SK-N-SH treated with all-trans-retinoic acid at 6 μM for 48 hours (cell line): ENCODE data around the gene TMEM94.

Experiments
- ARNTL ChIP-seq: fragments of 450-650 bp; formaldehyde crosslinking; IDR thresholded peaks from 2 replicates; pipeline ENCODE4 v1.5.0; 2020; ENCODE audit warnings: low read depth, mild to moderate bottlenecking, moderate library complexity, borderline replicate concordance
- BACH2 ChIP-seq: fragments of 250-450 bp; sonication (Bioruptor Pico); IDR thresholded peaks from 2 replicates; pipeline ENCODE4 v1.9.0; 2021; ENCODE audit warnings: mild to moderate bottlenecking, borderline replicate concordance
- ISL1 ChIP-seq: fragments of 250-450 bp; sonication (Bioruptor Pico); IDR thresholded peaks from 2 replicates; pipeline ENCODE4 v2.1.2; 2022; ENCODE audit warnings: mild to moderate bottlenecking, moderate library complexity
- ZC3H10 ChIP-seq: fragments of 250-450 bp; sonication (Bioruptor Pico); IDR thresholded peaks from 2 replicates; pipeline ENCODE4 v1.5.1; 2021; ENCODE audit warnings: mild to moderate bottlenecking, moderate library complexity
- ZFP3 ChIP-seq: fragments of 250-450 bp; sonication (Bioruptor Pico); IDR thresholded peaks from 2 replicates; pipeline ENCODE4 v1.5.0; 2020; ENCODE audit warnings: mild to moderate bottlenecking, moderate library complexity

DNA sequence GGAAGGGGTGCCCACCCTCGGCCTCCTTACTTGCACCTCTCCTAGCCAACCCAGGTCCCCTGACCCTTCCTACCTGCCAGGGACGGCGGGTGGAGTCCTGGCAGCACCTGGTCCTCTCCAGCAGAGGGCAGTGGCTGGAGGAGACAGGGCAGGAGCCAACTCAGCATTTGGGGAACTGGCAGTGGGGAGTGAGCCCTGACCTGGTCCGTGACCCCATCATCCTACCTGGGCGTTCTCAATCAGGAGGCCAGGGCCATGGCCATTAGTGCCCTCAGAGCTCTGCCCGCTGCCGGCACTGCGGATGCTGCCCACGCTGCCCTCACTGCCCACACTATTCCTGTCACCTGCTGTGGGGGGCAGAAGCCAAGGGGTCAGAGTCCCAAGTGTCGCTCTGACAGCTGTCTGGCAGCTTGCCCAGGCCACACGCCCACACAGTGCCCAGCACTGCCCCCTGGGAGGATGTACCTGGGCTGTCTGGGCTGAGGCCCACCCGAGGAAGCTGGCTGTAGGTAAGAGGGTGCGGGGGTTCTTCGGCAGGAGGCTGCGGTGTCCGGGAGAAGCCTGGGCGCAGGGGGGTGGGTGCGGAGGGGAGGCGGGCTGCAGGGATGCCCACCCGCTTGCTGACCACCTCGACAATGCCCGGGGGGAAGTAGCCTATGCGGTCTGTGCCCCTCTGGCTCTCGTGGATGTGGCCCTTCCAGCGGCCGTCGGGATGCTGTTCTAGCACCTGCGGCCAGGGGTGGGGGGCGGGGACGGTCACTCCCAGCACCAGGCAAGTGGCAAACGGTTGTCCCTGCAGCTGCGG lies 48.1 kb downstream of the TMEM94 start:
- TF ChIP-seq ARNTL (CRISPR knock-in tag) (no peak), ZC3H10 (CRISPR knock-in tag) (no peak), ZFP3 (CRISPR knock-in tag) (no peak), BACH2 (CRISPR knock-in tag) (no peak), ISL1 (CRISPR knock-in tag) (no peak)
